Astrocyte (in vitro differentiated cells and primary cell): ENCODE results near the gene AGTRAP.

Source experiments
- EZH2 ChIP-seq: IDR thresholded peaks from 2 replicates; pipeline ENCODE4 v1.6.1; 2012; ENCODE audit warnings: mild to moderate bottlenecking, low read length, inconsistent platforms; ENCODE audit not compliant: insufficient read depth
- TF ChIP-seq, protein P1 (sequence below): IDR thresholded peaks from 2 replicates; pipeline ENCODE4 v1.5.1; 2011; ENCODE audit warnings: low read depth, mild to moderate bottlenecking, inconsistent platforms, low read length, moderate library complexity; ENCODE audit not compliant: insufficient read depth

DNA sequence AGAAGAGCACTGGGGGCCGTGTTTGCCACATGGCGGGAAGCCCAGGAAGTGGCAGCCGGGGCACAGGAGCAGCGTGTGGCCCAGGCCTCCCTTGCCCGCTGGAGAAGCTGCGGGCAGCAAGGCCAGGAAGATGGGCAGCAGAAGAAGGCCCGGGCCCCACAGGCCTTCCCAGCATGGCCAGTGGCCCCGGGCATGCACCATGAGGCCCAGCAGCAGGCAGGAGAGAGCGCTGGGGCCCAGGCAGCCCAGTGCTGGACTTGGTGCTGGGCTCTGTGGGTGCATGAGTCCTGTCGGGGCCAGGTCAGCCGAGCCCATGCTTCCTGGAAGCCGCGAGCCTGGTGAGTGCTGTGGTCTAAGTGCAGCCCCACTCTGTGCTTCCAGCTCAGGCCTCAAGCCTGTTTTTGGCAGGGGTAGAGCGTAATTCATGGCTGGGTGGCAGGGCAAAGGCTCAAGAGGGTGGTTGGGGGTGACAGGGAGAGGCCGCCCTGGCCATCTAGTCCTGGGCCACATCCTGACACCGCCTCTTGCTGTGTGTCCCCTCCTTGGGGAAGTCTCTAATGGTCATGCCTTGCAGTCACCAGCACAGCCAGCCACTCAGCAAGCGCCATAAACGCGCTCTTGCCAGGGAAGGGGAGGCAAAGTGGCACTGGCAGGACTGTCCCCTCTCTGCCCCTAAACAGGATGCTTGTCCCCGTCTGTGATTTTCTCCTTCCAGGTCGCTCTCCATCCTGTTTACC, 48.5 kb downstream of the AGTRAP start:
- TF ChIP-seq, protein P1, sequence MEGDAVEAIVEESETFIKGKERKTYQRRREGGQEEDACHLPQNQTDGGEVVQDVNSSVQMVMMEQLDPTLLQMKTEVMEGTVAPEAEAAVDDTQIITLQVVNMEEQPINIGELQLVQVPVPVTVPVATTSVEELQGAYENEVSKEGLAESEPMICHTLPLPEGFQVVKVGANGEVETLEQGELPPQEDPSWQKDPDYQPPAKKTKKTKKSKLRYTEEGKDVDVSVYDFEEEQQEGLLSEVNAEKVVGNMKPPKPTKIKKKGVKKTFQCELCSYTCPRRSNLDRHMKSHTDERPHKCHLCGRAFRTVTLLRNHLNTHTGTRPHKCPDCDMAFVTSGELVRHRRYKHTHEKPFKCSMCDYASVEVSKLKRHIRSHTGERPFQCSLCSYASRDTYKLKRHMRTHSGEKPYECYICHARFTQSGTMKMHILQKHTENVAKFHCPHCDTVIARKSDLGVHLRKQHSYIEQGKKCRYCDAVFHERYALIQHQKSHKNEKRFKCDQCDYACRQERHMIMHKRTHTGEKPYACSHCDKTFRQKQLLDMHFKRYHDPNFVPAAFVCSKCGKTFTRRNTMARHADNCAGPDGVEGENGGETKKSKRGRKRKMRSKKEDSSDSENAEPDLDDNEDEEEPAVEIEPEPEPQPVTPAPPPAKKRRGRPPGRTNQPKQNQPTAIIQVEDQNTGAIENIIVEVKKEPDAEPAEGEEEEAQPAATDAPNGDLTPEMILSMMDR: no peak
- no peak for TF ChIP-seq EZH2
